ENCODE data around the gene ABCB8. TPM values are rescaled to one million over a fixed set of nuclear protein-coding genes. Genes with fewer than 3 reads are reported as not detected.

Gene ABCB8
- total and polyA plus RNA-seq, 2 of the 8 experiments (the other 6 are each of a cell fraction or from before 2014, with no cell fraction given) = 17.7 to 27.0 TPM

DNA sequence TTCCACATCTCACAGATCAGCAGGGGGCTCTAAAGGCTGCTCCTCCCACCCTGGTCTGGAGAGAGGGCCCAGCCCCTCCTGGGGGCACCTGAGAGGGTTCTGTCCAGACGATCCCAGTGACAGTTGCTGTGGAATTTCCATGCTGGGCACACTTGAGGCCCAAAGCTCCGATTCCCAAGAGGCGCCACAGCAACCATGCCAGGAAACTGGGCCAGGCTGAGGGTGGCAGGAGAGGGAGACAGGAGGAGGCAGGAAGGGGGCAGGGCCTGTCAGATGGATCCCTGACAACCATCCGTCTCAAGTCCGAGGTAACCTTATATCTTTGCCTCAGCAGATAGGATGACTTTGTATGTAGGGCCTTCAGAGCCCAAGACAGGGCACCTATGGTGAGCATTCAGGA, 41.7 kb upstream of the ABCB8 start:
- H3K23me2 ChIP-seq (ENCODE audit: low read depth, low read length) = no peaks in the 10 kb centered on the region
- H3K18ac ChIP-seq (ENCODE audit: extremely low read depth, low read length) = no peak overlapping the region
- TF ChIP-seq, protein P1, sequence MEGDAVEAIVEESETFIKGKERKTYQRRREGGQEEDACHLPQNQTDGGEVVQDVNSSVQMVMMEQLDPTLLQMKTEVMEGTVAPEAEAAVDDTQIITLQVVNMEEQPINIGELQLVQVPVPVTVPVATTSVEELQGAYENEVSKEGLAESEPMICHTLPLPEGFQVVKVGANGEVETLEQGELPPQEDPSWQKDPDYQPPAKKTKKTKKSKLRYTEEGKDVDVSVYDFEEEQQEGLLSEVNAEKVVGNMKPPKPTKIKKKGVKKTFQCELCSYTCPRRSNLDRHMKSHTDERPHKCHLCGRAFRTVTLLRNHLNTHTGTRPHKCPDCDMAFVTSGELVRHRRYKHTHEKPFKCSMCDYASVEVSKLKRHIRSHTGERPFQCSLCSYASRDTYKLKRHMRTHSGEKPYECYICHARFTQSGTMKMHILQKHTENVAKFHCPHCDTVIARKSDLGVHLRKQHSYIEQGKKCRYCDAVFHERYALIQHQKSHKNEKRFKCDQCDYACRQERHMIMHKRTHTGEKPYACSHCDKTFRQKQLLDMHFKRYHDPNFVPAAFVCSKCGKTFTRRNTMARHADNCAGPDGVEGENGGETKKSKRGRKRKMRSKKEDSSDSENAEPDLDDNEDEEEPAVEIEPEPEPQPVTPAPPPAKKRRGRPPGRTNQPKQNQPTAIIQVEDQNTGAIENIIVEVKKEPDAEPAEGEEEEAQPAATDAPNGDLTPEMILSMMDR (IDR thresholded peaks at IDR 0.05; ENCODE audit: control extremely low read depth in 1 of 3, insufficient read depth in 1 of 3, low read depth in 1 of 3, low read length in 3 of 3) = no peak
- TF ChIP-seq CBX5 (IDR thresholded peaks at IDR 0.05; ENCODE audit: low read depth, low read length) (no peak), RNF2 (IDR thresholded peaks at IDR 0.05; ENCODE audit: borderline replicate concordance, low read depth, low read length, missing control alignments, poor library complexity, severe bottlenecking) (no peak), CTBP2 (IDR thresholded peaks at IDR 0.05; ENCODE audit: borderline replicate concordance, insufficient read depth, insufficient read length, low read length) (no peak), KDM5A (IDR thresholded peaks at IDR 0.05; ENCODE audit: low read length) (no peak), TCF12 (IDR thresholded peaks at IDR 0.05; ENCODE audit: low read depth, low read length) (no peak), NRF1 (IDR thresholded peaks at IDR 0.05; ENCODE audit: low read depth, low read length) (no peak), POLR2AphosphoS5 (IDR thresholded peaks at IDR 0.05; ENCODE audit: low read depth, low read length) (no peak)
- H3K14ac ChIP-seq (ENCODE audit: insufficient read length) = no peak overlapping the region
- H2BK120ac ChIP-seq (replicated peaks; ENCODE audit: low read depth, low read length) = no peak overlapping the region
- no peak overlapping the region for H4K8ac ChIP-seq (ENCODE audit: extremely low read depth, insufficient read depth, low read length)
- H3K9me3 ChIP-seq (ENCODE audit: insufficient read depth in 2 of 2, low read depth in 1 of 2, low read length in 1 of 2) = no peaks in the 10 kb centered on the region
- H3K56ac ChIP-seq (replicated peaks; ENCODE audit: insufficient read length, low read depth, low read length) = no peak overlapping the region
- H3K4me1 ChIP-seq (replicated peaks in 1 of 4; ENCODE audit: control insufficient read depth in 3 of 4, insufficient read depth in 4 of 4, low read length in 3 of 4) = peaks cover under 1 to 8% (median 5%) of the 10 kb centered on the region in 4 experiments; a peak in 6 of 7 replicates
- peaks cover 0 to 6% (median 0%) of the 10 kb centered on the region in 4 experiments; a peak in 2 of 7 replicates for H3K27me3 ChIP-seq (replicated peaks in 1 of 4; ENCODE audit: control insufficient read depth in 3 of 4, extremely low read depth in 1 of 4, insufficient read depth in 3 of 4, low read length in 3 of 4)
- no peak overlapping the region for H3K4me3 ChIP-seq (ENCODE audit: extremely low read depth in 1 of 4, insufficient read depth in 2 of 4, low read depth in 3 of 4, low read length in 4 of 4)
- WGBS, 2 experiments (ENCODE audit: extremely low coverage in 1 of 2, insufficient coverage in 1 of 2, insufficient read length in 1 of 2, insufficient replicate concordance in 2 of 2, low coverage in 1 of 2, low lambda C conversion rate in 2 of 2, missing lambda C conversion rate in 1 of 2) = 95% methylated on average over 4 of the region's 5 CpGs; no CpG with 5 or more reads in 1 of the 2 experiments
- no peak overlapping the region for H2AFZ ChIP-seq (ENCODE audit: low read length)
- CTCF ChIA-PET (ENCODE audit: partially characterized antibody) = interaction anchor here (0.6 to 27.0 kb wide), 24 partner anchors 8 to 555 kb away, joined by 3 to 797 read pairs (median 6); partner anchors contain the start of gene ATG9B
- H3K4me2 ChIP-seq (ENCODE audit: insufficient read depth in 1 of 2, low read depth in 2 of 2, low read length in 2 of 2) = no peak overlapping the region
- no peak overlapping the region for H2BK15ac ChIP-seq (ENCODE audit: low read length)
- no peaks in the 10 kb centered on the region for H3K36me3 ChIP-seq (ENCODE audit: control insufficient read depth in 2 of 4, insufficient read depth in 4 of 4, low read length in 3 of 4)
- H3K9ac ChIP-seq (replicated peaks in 1 of 4; ENCODE audit: extremely low read depth in 1 of 4, low read depth in 3 of 4, low read length in 3 of 4) = no peak overlapping the region
- FAIRE-seq (no peak), DNase-seq (ENCODE audit: low read depth in 1 of 2, low spot score in 2 of 2) (no peak)
- POLR2A ChIA-PET (ENCODE audit: partially characterized antibody) = interaction anchor here (1.0 kb wide), 1 partner anchor 615 kb away, joined by 3 read pairs; no protein-coding TSS in a partner anchor
- no peak overlapping the region for H3K4ac ChIP-seq (replicated peaks; ENCODE audit: insufficient read length, low read depth, low read length)
- no peak overlapping the region for H2BK12ac ChIP-seq (ENCODE audit: low read depth, low read length)
- H3K79me2 ChIP-seq (ENCODE audit: control insufficient read depth in 1 of 2, insufficient read depth in 2 of 2, low read length in 2 of 2) = no peaks in the 10 kb centered on the region
- H2BK5ac ChIP-seq (ENCODE audit: low read depth, low read length) = no peak overlapping the region
- H4K5ac ChIP-seq (ENCODE audit: insufficient read length, low read depth, low read length) = no peak overlapping the region
- no peak overlapping the region for H3K23ac ChIP-seq (ENCODE audit: insufficient read length)
- no peak overlapping the region for H4K91ac ChIP-seq (replicated peaks; ENCODE audit: insufficient read length, low read length)
- H3K79me1 ChIP-seq (ENCODE audit: low read depth, low read length) = no peaks in the 10 kb centered on the region
- no peak overlapping the region for H2AK5ac ChIP-seq (ENCODE audit: low read depth, low read length)
- no peak overlapping the region for H2BK20ac ChIP-seq (ENCODE audit: low read length)
- no peak overlapping the region for H3K27ac ChIP-seq (ENCODE audit: low read depth, low read length)
- peaks cover 0 to 2% of the 10 kb centered on the region in 2 experiments for H4K20me1 ChIP-seq (replicated peaks in 1 of 2; ENCODE audit: control insufficient read depth in 1 of 2, insufficient read depth in 2 of 2, low read length in 2 of 2)
